Type B pancreatic cell (in vitro differentiated cells): ENCODE results near the gene CLEC17A. TPM values are rescaled to one million over a fixed set of nuclear protein-coding genes. Genes with fewer than 3 reads are reported as not detected.
"Not testable (repeated sequence)": the region's sequence is repeated elsewhere in the genome, so short reads cannot be mapped to it uniquely, and the experiment has no call there.

Source experiments
- DNase-seq: peaks from one replicate; pipeline ENCODE4 v3.0.0; 2021; ENCODE audit warnings: mixed read lengths; ENCODE audit not compliant: unreplicated experiment; ENCODE audit errors: extremely low spot score
- H3K27ac Mint-ChIP-seq: 2 replicates; pipeline ENCODE4 v1.8.0; 2021; ENCODE audit warnings: mild to moderate bottlenecking, mixed read lengths
- H3K27me3 Mint-ChIP-seq: 2 replicates; pipeline ENCODE4 v1.8.0; 2021; ENCODE audit warnings: mixed read lengths
- H3K36me3 Mint-ChIP-seq: 2 replicates; pipeline ENCODE4 v1.8.0; 2021; ENCODE audit warnings: mixed read lengths
- H3K4me1 Mint-ChIP-seq: one replicate; pipeline ENCODE4 v1.8.0; 2021; ENCODE audit warnings: mixed read lengths; ENCODE audit not compliant: unreplicated experiment
- H3K4me3 Mint-ChIP-seq: 2 replicates; pipeline ENCODE4 v1.8.0; 2021; ENCODE audit warnings: mild to moderate bottlenecking, mixed read lengths
- H3K9me3 Mint-ChIP-seq: 2 replicates; pipeline ENCODE4 v1.8.0; 2021; ENCODE audit warnings: mixed read lengths
- total RNA-seq: library from RNA; stranded (reverse); gene quantifications from 2 replicates; pipeline ENCODE4 v1.2.1, GENCODE V29; 2021; ENCODE audit warnings: low replicate concordance
- TF ChIP-seq, protein P1 (sequence below): fragments of 200-600 bp; sonication (generic); conservative IDR thresholded peaks from 2 replicates; pipeline ENCODE4 v1.5.0; 2021; ENCODE audit warnings: antibody characterized with exemption, mild to moderate bottlenecking

Gene CLEC17A
- total RNA-seq, 1 donor from 2014 or later = not detected

DNA sequence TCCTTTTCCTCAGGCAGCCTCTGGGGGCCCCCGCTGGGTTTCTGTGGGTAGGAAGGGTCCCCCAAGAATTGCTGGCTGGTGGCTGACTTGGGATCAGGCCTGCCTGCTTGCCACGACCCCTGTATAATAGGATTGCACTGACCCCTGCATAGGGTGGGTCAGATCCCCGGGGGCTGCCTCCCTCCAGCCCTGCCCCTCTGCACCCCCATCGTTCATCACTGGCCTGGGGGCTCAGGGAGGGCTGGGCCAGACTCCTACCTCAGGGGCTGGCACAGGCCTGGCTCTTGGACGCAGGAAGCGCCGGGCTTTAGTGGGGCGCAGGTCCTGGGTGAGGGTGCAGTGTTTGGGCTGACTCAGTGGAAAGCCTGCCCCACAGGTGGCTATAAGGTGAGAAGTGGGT lies 21.6 kb upstream of the CLEC17A start:
- Mint-ChIP-seq H3K36me3 (peaks cover 3% of the 10 kb centered on the region), H3K27me3 (no peaks in the 10 kb centered on the region), H3K4me1 (peaks cover 9% of the 10 kb centered on the region), H3K9me3 (no peaks in the 10 kb centered on the region), H3K4me3 (no peak overlapping the region), H3K27ac (no peak overlapping the region)
- no peak for DNase-seq
- TF ChIP-seq, protein P1, sequence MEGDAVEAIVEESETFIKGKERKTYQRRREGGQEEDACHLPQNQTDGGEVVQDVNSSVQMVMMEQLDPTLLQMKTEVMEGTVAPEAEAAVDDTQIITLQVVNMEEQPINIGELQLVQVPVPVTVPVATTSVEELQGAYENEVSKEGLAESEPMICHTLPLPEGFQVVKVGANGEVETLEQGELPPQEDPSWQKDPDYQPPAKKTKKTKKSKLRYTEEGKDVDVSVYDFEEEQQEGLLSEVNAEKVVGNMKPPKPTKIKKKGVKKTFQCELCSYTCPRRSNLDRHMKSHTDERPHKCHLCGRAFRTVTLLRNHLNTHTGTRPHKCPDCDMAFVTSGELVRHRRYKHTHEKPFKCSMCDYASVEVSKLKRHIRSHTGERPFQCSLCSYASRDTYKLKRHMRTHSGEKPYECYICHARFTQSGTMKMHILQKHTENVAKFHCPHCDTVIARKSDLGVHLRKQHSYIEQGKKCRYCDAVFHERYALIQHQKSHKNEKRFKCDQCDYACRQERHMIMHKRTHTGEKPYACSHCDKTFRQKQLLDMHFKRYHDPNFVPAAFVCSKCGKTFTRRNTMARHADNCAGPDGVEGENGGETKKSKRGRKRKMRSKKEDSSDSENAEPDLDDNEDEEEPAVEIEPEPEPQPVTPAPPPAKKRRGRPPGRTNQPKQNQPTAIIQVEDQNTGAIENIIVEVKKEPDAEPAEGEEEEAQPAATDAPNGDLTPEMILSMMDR = no peak

DNA sequence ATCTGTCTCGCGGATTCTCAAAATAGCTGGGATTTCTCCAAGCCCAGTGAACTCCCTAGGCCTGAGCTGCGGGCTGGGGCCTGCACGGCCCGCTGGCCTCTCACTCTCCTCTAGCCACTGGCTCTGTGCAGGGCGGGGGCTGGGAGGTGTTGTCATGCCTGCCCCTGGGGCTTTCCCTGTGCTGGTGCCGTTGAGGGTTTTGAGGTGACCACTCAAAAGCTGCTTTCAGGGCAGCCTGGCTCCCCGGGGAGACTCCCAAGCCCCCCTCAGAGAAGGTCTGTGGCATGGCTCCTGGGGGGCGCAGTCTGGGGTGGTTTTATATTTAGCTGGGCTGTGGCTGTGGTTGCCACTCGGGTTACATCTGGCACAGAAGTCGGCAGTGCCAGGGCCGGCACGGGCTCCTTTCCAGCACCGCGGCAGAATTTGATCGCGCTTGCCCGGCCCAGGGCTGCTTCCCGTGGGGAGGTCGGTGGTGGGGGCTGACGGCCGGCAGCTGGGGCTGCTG lies 21.0 kb upstream of the CLEC17A start:
- TF ChIP-seq, protein P1 = no peak
- peaks cover 3% of the 10 kb centered on the region for H3K36me3 Mint-ChIP-seq
- DNase-seq = no peak
- H3K27ac Mint-ChIP-seq = no peak overlapping the region
- H3K4me3 Mint-ChIP-seq = no peak overlapping the region
- no peaks in the 10 kb centered on the region for H3K27me3 Mint-ChIP-seq
- H3K4me1 Mint-ChIP-seq = peaks cover 4% of the 10 kb centered on the region
- no peaks in the 10 kb centered on the region for H3K9me3 Mint-ChIP-seq

DNA sequence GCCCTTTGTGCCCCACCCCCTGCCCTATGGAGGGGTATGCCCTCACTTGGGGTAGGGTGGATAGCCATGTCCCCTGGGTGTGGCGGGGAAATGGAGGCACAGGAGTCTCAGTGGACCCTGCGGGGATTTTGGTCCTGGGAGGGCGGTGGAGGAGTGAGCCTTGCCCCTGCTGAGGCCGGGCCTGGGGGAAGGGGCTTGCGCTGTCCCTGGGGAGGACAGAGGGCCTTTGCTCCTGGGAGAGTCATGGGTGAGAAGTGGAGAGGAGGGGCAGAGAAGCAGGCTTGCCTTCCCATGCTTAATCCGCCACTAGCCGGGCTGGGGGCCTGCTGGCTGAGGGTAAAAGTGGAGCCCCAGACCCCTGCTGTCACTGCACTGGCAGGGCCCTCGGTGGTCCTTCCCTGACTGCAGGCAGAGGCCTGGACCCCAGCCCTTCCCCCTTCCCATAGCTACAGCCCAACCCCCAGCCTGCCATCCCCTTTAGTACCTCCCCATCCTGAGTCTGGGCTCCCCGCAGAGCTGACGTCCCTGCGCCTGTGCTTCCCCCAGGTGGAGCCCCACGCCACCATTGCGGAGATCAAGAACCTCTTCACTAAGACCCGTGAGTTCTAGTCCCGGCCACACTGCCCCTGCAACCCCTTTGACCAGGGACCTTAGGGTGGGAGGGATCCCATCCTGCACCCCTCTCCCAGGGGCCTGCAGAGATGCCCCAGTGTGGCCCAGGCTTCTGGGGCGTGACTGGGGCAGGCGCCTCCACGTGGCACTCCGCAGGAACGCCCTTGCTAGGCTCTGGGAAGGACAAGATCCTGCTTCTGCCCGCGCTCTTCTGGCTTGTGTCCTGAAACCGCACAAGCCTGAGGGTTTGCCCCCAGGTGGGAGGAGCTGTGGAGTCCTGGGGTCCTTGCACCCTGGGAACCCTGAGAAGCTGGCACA lies 20.0 kb upstream of the CLEC17A start:
- Mint-ChIP-seq H3K4me3 (no peak overlapping the region), H3K4me1 (peaks cover 10% of the 10 kb centered on the region), H3K36me3 (peaks cover 3% of the 10 kb centered on the region), H3K9me3 (no peaks in the 10 kb centered on the region), H3K27ac (no peak overlapping the region), H3K27me3 (no peaks in the 10 kb centered on the region)
- no peak for DNase-seq
- TF ChIP-seq, protein P1 = no peak

DNA sequence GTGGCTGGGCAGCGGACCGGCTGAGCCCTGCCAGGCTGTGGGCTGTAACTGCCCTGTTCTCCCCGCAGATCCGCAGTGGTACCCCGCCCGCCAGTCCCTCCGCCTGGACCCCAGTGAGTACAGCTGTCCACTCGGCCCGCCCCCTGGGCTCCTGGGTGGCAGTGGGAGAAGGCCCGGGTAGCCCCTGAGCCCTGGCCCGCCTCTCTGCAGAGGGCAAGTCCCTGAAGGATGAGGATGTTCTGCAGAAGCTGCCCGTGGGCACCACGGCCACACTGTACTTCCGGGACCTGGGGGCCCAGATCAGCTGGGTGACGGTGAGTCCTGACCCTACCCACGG lies 19.3 kb upstream of the CLEC17A start:
- H3K36me3 Mint-ChIP-seq = peaks cover 6% of the 10 kb centered on the region
- TF ChIP-seq, protein P1 = no peak

DNA sequence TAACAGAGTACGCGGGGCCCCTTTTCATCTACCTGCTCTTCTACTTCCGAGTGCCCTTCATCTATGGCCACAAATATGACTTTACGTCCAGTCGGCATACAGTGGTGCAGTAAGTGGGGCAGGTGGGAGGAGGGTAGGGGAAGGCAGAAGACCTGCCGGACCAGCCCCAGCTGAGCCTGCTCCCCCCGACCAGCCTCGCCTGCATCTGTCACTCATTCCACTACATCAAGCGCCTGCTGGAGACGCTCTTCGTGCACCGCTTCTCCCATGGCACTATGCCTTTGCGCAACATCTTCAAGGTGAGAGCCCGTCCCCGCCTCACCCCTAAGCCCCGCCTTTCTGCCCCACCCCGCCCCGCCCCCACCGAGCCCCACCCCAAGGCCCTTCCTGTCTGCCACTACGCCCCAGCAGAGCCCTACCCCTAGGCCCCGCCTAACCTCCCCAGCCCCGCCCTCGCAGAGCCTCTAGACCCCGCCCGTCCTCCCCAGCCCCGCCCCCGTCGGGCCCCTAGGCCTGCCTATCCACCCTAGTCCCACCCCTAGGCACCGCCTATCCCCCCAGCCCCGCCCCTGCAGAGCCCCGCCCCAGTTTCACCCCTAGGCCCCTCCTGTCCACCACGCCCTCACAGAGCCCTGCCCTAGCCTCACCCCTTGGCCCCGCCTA lies 18.8 kb upstream of the CLEC17A start:
- H3K4me1 Mint-ChIP-seq = peaks cover 10% of the 10 kb centered on the region
- DNase-seq = no peak
- peaks cover 7% of the 10 kb centered on the region for H3K36me3 Mint-ChIP-seq
- no peak overlapping the region for H3K27ac Mint-ChIP-seq
- TF ChIP-seq, protein P1 = no peak
- H3K27me3 Mint-ChIP-seq = no peaks in the 10 kb centered on the region
- H3K9me3 Mint-ChIP-seq = no peaks in the 10 kb centered on the region
- no peak overlapping the region for H3K4me3 Mint-ChIP-seq

More for the DNA sequence above, 19.3 kb upstream of the CLEC17A start:
- no peaks in the 10 kb centered on the region for H3K9me3 Mint-ChIP-seq
- H3K4me1 Mint-ChIP-seq = peaks cover 10% of the 10 kb centered on the region
- H3K4me3 Mint-ChIP-seq = no peak overlapping the region
- H3K27ac Mint-ChIP-seq = no peak overlapping the region
- DNase-seq = no peak
- no peaks in the 10 kb centered on the region for H3K27me3 Mint-ChIP-seq

DNA sequence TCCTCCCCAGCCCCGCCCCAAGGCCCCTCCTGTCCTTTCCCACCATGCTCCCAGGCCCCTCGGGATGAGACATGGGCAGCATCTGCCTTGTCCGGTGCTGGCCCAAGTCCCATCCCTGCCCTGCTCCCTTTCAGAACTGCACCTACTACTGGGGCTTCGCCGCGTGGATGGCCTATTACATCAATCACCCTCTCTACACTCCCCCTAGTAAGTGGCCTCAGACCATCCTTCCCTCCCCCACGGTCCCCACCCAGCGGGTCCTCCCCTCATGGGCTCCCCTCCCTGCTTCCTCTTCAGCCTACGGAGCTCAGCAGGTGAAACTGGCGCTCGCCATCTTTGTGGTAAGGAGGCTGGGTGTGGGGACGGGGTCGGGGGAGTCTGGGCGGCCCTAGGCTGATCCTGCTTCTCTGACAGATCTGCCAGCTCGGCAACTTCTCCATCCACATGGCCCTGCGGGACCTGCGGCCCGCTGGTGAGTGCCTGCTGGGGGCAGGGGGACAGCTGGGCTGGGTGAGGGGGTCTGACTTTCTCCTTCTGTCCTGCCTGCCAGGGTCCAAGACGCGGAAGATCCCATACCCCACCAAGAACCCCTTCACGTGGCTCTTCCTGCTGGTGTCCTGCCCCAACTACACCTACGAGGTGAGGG lies 18.1 kb upstream of the CLEC17A start:
- not testable (repeated sequence) for H3K36me3 Mint-ChIP-seq, H3K27me3 Mint-ChIP-seq, H3K9me3 Mint-ChIP-seq, H3K4me3 Mint-ChIP-seq, H3K27ac Mint-ChIP-seq, DNase-seq
- peaks cover 10% of the 10 kb centered on the region for H3K4me1 Mint-ChIP-seq
